ENCODE measurements around the gene PPM1F.
"Not testable (repeated sequence)": the region's sequence is repeated elsewhere in the genome, so short reads cannot be mapped to it uniquely, and the experiment has no call there.

PPM1F gene

DNA sequence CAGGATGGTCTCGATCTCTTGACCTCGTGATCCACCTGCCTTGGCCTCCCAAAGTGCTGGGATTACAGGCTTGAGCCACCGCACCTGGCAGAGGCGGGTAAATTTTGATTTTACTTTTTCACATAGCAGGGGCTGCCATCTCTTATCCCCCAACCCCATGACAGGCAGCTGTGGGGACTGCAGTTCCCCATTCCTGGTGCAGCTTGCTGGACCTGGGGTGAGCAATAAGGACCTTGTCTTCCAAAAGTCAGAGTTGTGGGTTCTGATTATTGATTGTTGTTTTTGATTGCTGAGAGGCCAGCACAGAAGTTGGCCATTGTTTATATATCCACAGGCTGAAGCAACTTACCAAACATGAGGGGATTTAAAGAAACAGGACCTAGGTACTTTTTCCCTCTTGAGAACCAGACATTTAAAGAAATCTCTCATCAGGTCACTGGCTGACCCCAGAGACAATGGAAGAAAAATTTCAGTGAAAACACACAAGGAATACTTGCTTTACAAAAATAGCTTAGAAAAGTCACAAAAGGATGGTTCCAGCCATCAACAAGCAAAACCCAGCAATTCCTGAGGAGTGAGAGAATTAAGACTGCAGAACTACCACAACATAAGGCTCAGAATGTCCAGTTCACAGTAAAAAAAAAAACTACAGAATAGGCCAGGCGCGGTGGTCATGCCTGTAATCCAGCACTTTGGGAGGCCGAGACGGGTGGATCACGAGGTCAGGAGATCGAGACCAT is 63.2 kb downstream of the PPM1F start:
- DNase-seq (ENCODE audit: low spot score): no peak

DNA sequence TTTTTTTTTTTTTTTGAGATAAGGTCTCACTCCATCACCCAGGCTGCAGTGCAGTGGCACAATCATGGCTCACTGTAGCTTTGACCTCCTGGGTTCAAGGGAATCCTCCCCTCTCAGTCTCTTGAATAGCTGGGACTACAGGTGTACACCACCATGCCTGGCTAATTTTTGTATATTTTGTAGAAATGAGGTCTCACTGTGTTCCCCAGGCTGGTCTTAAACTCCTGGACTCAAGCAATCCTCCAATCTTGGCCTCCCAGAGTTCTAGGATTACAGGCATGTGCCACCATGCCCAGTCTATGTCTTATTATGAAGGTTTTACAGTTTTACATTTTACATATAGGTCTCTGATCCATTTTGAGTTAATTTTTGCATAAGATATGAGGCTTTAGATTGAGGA is 64.8 kb downstream of the PPM1F start:
- DNase-seq (ENCODE audit: low spot score): no peak

DNA sequence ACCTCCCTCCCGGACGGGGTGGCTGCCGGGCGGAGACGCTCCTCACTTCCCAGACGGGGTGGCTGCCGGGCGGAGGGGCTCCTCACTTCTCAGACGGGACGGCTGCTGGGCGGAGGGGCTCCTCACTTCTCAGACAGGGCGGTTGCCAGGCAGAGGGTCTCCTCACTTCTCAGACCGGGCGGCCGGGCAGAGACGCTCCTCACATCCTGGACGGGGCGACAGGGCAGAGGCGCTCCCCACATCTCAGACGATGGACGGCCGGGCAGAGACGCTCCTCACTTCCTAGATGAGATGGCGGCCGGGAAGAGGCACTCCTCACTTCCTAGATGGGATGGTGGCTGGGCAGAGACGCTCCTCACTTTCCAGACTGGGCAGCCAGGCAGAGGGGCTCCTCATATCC is 68.7 kb downstream of the PPM1F start:
- DNase-seq (ENCODE audit: low spot score): not testable (repeated sequence)

DNA sequence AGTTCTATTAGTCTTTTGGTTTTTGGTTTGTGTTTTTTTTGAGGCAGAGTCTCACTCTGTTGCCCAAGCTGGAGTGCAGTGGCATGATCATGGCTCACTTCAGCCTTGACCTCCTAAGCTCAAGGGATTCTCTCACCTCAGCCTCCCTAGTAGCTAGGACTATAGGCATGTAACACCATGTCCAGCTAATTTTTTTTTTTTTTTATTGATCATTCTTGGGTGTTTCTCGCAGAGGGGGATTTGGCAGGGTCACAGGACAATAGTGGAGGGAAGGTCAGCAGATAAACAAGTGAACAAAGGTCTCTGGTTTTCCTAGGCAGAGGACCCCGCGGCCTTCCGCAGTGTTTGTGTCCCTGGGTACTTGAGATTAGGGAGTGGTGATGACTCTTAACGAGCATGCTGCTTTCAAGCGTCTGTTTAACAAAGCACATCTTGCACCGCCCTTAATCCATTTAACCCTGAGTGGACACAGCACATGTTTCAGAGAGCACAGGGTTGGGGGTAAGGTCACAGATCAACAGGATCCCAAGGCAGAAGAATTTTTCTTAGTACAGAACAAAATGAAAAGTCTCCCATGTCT is 69.8 kb downstream of the PPM1F start:
- DNase-seq (ENCODE audit: low spot score): not testable (repeated sequence)

DNA sequence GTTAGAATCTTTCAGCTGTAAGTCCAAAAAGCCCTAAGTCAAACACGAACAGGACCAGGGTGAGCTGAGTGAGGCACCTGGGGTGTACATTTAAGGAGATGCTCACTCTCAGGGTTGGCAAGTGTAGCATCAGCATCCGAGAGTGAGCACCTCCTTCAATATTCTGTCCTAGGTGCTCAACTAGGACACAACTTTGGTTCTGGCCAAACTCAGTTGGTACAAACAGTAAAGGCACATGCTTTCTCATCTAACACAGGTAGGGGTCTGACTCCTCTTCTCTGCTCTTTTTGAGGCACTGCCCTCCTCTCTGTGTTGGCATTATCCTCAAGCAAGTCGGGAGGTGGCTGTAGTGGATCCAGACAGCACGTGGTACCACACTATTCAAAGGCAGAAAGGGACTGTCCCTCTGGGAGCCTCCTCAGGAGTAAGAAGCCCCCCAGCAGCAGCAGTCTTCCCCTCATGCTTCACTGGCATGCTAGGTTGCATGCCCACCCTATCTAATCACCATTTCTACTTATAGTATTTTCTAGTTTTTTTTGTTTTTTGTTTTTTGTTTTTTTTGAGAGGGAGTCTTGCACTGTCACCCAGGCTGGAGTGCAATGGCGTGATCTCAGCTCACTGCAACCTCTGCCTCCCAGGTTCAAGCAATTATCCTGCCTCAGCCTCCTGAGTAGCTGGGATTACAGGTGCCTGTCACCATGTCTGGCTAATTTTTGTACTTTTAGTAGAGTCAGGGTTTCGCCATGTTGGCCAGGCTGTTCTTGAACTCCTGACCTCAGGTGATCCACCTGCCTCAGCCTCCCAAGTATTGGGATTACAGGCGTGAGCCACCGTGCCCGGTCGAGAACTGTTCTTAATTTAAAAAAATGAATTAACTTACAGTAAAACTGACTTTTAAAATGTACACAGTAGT is 70.6 kb downstream of the PPM1F start:
- DNase-seq (ENCODE audit: low spot score): no peak

DNA sequence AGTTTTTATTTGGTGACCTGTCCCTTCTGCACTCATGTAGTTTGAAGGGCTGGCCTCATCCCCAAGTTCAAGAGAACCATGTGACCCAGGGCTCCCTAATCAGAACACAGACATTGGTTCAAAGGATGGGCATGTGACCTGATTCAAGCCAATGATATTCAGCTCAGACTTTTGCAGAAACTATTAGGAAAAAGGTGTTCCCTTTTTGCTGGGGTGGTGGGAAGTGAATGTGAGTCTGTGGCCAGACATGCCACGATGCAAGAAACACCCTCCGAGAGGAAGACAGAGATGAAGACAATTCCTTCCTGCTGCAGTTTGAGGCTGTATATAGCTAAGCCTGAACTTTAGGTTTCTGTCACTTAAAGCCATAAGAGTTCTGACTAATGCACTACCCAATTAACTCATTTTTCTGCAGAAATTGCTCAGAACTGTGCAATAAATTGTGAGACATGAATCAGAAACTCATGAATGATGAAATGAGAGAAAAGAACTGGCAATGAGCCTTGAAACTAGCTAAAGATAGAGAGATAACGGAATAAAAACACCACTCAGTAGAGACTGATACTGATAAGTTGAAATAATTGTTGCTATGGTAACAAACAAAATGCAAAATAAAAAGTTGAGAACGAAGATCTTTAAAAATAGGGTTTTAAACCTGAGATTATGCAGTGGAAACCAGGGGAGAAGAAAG is 76.0 kb downstream of the PPM1F start:
- DNase-seq (ENCODE audit: low spot score): peak; percentile 93

DNA sequence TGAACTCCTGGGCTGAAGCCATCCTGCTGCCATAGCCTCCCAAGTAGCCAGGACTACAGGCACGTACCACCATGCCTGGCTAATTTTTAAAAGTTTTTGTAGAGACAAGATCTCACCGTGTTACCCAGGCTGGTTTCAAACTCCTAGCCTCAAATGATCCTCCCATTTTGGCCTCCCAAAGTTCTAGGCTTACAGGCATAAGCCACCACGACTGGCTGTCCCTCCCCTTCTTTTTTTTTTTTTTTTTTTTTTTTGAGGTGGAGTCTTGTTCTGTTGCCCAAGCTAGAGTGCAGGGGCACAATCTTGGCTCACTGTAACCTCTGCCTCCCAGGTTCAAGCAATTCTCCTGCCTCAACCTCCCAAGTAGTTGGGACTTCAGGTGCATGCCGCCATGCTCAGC is 77.7 kb downstream of the PPM1F start:
- not testable (repeated sequence) for DNase-seq (ENCODE audit: low spot score)

DNA sequence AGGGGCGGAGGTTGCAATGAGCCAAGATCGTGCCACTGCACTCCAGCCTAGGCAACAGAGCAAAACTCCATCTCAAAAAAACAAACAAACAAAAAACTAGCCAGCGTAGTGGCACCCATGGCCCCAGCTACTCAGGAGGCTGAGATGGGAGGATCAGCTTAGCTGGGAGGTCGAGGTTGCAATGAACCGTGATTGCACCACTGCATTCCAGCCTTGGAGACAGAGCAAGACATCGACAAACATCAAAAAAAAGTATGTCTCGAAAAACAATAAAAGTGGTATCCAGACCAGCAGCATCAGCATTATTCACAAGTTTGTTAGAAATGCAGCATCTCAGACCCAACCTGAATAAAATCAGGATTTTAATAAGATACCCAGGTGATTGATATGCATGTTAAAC is 79.0 kb downstream of the PPM1F start:
- DNase-seq (ENCODE audit: low spot score): no peak

DNA sequence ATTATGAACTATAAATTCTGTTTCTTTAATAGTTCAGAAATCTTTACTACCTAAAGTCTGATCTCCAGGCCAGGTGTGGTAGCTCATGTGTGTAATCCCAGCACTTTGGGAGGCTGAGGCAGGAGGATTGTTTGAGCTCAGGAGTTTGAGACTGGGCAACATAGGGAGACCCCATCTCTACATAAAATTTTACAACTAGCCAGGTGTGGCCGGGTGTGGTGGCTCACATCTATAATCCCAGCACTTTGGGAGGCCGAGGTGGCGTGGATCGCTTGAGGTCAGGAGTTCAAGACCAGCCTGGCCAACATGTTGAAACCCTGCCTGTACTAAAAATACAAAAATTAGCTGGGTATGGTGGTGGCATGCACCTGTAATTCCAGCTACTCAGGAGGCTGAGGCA is 79.9 kb downstream of the PPM1F start:
- DNase-seq (ENCODE audit: low spot score): not testable (repeated sequence)

Data from activated CD4-positive, alpha-beta T cell treated with anti-CD3 and anti-CD28 coated beads, Interleukin-2, Interleukin-4, amounts not matched to agents 100 ng/mL and 50 ng/mL, durations not matched to agents 16 hours and 8 hours (primary cell).